HG03378 (cell line): ENCODE results near the gene PRCC.
"Not testable (repeated sequence)": the region's sequence is repeated elsewhere in the genome, so short reads cannot be mapped to it uniquely, and the experiment has no call there.

ENCODE experiments used
- ATAC-seq: cut with Tn5 transposase; IDR thresholded peaks from one replicate; pipeline ENCODE4 v1.9.1; 2021; ENCODE audit warnings: mild to moderate bottlenecking, moderate library complexity; ENCODE audit not compliant: unreplicated experiment

Gene PRCC

GRCh38 chr1:156760092-156760795 lies 7.1 kb upstream of the PRCC start:
- ATAC-seq: no peak

GRCh38 chr1:156760796-156761104 lies 6.6 kb upstream of the PRCC start:
- ATAC-seq: no peak

GRCh38 chr1:156765136-156765535 lies 2.2 kb upstream of the PRCC start:
- not testable (repeated sequence) for ATAC-seq

GRCh38 chr1:156765666-156766065 lies 1.7 kb upstream of the PRCC start:
- no peak for ATAC-seq

GRCh38 chr1:156766298-156767100 lies 836 bp upstream of the PRCC start:
- peak; percentile 15 for ATAC-seq

GRCh38 chr1:156767879-156768604 lies 707 bp downstream of the PRCC start:
- ATAC-seq: no peak

GRCh38 chr1:156768610-156769295 lies 1.4 kb downstream of the PRCC start:
- no peak for ATAC-seq

GRCh38 chr1:156772222-156772621 lies 4.9 kb downstream of the PRCC start:
- ATAC-seq: no peak

- ATAC-seq: no peak
Measured at GRCh38 chr1:156772728-156773497, 5.6 kb downstream of the PRCC start.

- no peak for ATAC-seq
Measured at GRCh38 chr1:156773607-156774006, 6.3 kb downstream of the PRCC start.

- no peak for ATAC-seq
Measured at GRCh38 chr1:156775799-156776198, 8.5 kb downstream of the PRCC start.

GRCh38 chr1:156776942-156777341 lies 9.6 kb downstream of the PRCC start:
- no peak for ATAC-seq

- no peak for ATAC-seq
Measured at GRCh38 chr1:156777573-156777972, 10.2 kb downstream of the PRCC start.

GRCh38 chr1:156781585-156782186 lies 14.4 kb downstream of the PRCC start:
- ATAC-seq: no peak

- no peak for ATAC-seq
Measured at GRCh38 chr1:156785458-156785857, 18.1 kb downstream of the PRCC start.

GRCh38 chr1:156786640-156787039 lies 19.3 kb downstream of the PRCC start:
- ATAC-seq: no peak

GRCh38 chr1:156788136-156788535 lies 20.8 kb downstream of the PRCC start:
- ATAC-seq: no peak

- no peak for ATAC-seq
Measured at GRCh38 chr1:156789621-156790318, 22.4 kb downstream of the PRCC start.
